ENCODE data around the gene SLC17A7. TPM values are rescaled to one million over a fixed set of nuclear protein-coding genes. Genes with fewer than 3 reads are reported as not detected.

The SLC17A7 gene
- total and polyA plus RNA-seq, 9 of the 15 experiments (the other 6 are each of a cell fraction or from before 2014, with no cell fraction given): 1.1 to 15.7 (median 2.4) TPM

DNA sequence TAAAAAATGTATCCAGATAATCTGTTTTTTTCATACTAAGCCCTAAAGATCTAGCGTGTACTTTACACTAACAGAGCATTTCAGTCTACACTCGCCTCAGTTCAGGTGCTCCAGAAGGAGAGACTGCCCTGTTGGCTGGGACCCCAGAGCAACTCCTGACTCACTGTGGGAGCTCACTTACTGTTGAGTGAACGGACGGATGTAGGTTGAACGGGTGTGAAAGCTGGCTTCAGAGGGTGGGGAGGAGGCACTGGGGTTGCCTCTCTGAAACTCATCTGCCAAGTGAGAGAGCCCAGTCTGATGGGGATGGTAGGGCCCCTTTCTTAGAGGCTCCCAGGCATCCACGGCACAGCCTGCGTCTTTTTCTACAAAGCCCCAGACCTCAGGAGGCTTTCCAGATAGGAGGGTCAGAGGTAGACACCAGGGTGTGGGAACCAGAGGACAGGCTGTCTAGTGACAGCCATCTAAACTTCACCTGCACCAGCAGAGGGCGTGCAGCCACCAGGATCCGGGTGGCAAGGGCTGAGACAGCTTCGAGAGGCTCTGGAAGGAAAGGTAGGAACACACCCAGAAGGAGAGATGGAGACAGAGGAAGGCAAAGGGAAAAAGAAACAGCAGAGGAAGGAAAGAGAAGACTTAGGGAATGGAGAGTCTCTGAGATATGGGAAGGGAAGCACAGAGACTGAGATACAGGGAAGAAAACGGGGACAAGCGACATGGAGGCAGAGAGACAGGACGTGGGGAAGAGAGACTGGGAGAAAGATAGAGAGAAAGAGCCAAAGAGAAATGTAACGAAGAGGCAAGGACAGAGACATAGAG lies 49.5 kb downstream of the SLC17A7 start (continued):
- no peak for TF ChIP-seq RBM17 (IDR thresholded peaks at IDR 0.05; ENCODE audit: borderline replicate concordance, low read depth, low read length)
- no peak for TF ChIP-seq HNRNPK (IDR thresholded peaks at IDR 0.05; ENCODE audit: low read depth, low read length, poor library complexity, severe bottlenecking)
- TF ChIP-seq RUNX1 (IDR thresholded peaks at IDR 0.05; ENCODE audit: low read depth): no peak
- peak; percentile 23; the same call in 1 of the 2 replicates for TF ChIP-seq TAL1 (IDR thresholded peaks at IDR 0.05)
- no peak for TF ChIP-seq HIVEP1 (CRISPR knock-in tag; IDR thresholded peaks at IDR 0.05)
- no peak for TF ChIP-seq C11orf30 (IDR thresholded peaks at IDR 0.05; ENCODE audit: low read depth)
- TF ChIP-seq BHLHE40 (IDR thresholded peaks at IDR 0.05; ENCODE audit: low read length): 0 out of 2 replicates have a peak, but pooled peaks have one; percentile 11
- no peak for TF ChIP-seq ZC3H8 (IDR thresholded peaks at IDR 0.05)
- no peak for TF ChIP-seq ZNF696 (CRISPR knock-in tag; conservative IDR thresholded peaks at IDR 0.05)
- no peak for TF ChIP-seq CREB5 (CRISPR knock-in tag; IDR thresholded peaks at IDR 0.05)
- TF ChIP-seq TOE1 (IDR thresholded peaks at IDR 0.05; ENCODE audit: borderline replicate concordance): peak; percentile 74
- TF ChIP-seq TOE1 (CRISPR knock-in tag; IDR thresholded peaks at IDR 0.05; ENCODE audit: borderline replicate concordance, low read depth): no peak
- TF ChIP-seq ZBTB11 (CRISPR knock-in tag; IDR thresholded peaks at IDR 0.05): no peak
- peak in 1 of 2 experiments; percentile 77; a peak in 2 of 4 replicates for TF ChIP-seq HDAC1 (IDR thresholded peaks at IDR 0.05)
- no peak for TF ChIP-seq ETS2 (tag; IDR thresholded peaks at IDR 0.05; ENCODE audit: borderline replicate concordance, poor library complexity, severe bottlenecking)
- TF ChIP-seq GTF3C2 (IDR thresholded peaks at IDR 0.05; ENCODE audit: borderline replicate concordance, extremely low read depth, insufficient read length): no peak
- TF ChIP-seq ZNF124 (CRISPR knock-in tag; IDR thresholded peaks at IDR 0.05): no peak
- TF ChIP-seq FOXJ3 (CRISPR knock-in tag; IDR thresholded peaks at IDR 0.05): no peak
- TF ChIP-seq SMC3 (conservative IDR thresholded peaks at IDR 0.05; ENCODE audit: insufficient read depth, low read depth, low read length): peak; percentile 96
- TF ChIP-seq TEAD1 (CRISPR knock-in tag; IDR thresholded peaks at IDR 0.05): no peak
